Dedifferentiated amniotic fluid mesenchymal stem cell (primary cell): Measurements from ENCODE around the gene KCND2.
"Not testable (repeated sequence)": the region's sequence is repeated elsewhere in the genome, so short reads cannot be mapped to it uniquely, and the experiment has no call there.

Source experiments
- DNase-seq: peaks from one replicate; pipeline ENCODE4 v3.0.0-alpha.2; 2016; ENCODE audit errors: extremely low spot score

Gene KCND2

GRCh38 chr7:120272701-120273475 lies at the start of gene KCND2:
TSS of gene KCND2 (plus strand) at chr7:120273175.
- no peak for DNase-seq

GRCh38 chr7:120226188-120226587 lies 46.8 kb upstream of the KCND2 start:
- DNase-seq, result no peak

GRCh38 chr7:120227255-120227654 lies 45.7 kb upstream of the KCND2 start:
- DNase-seq, result no peak

- DNase-seq, result no peak
Measured at GRCh38 chr7:120229084-120229483, 43.9 kb upstream of the KCND2 start.

GRCh38 chr7:120233338-120233737 lies 39.6 kb upstream of the KCND2 start:
- DNase-seq, result no peak

GRCh38 chr7:120240350-120240749 lies 32.6 kb upstream of the KCND2 start:
- DNase-seq, result not testable (repeated sequence)

- no peak for DNase-seq
Measured at GRCh38 chr7:120241973-120242372, 31.0 kb upstream of the KCND2 start.

GRCh38 chr7:120254845-120255244 lies 18.1 kb upstream of the KCND2 start:
- no peak for DNase-seq

- DNase-seq, result no peak
Measured at GRCh38 chr7:120256344-120257070, 16.5 kb upstream of the KCND2 start.

GRCh38 chr7:120259386-120259785 lies 13.6 kb upstream of the KCND2 start:
- no peak for DNase-seq

GRCh38 chr7:120260111-120260510 lies 12.9 kb upstream of the KCND2 start:
- DNase-seq, result no peak

- DNase-seq, result peak; percentile 38
Measured at GRCh38 chr7:120272261-120272660, 714 bp upstream of the KCND2 start.

- DNase-seq, result no peak
Measured at GRCh38 chr7:120273476-120273975, 551 bp downstream of the KCND2 start.

- no peak for DNase-seq
Measured at GRCh38 chr7:120274482-120274881, 1.5 kb downstream of the KCND2 start.

- no peak for DNase-seq
Measured at GRCh38 chr7:120274899-120275298, 1.9 kb downstream of the KCND2 start.

GRCh38 chr7:120276720-120277119 lies 3.7 kb downstream of the KCND2 start:
- DNase-seq, result no peak

- no peak for DNase-seq
Measured at GRCh38 chr7:120278773-120279172, 5.8 kb downstream of the KCND2 start.

GRCh38 chr7:120280743-120281142 lies 7.8 kb downstream of the KCND2 start:
- DNase-seq, result no peak

GRCh38 chr7:120293027-120293426 lies 20.1 kb downstream of the KCND2 start:
- DNase-seq, result no peak

- DNase-seq, result no peak
Measured at GRCh38 chr7:120302190-120302589, 29.2 kb downstream of the KCND2 start.

GRCh38 chr7:120303105-120303504 lies 30.1 kb downstream of the KCND2 start:
- no peak for DNase-seq

- no peak for DNase-seq
Measured at GRCh38 chr7:120304674-120305073, 31.7 kb downstream of the KCND2 start.

- no peak for DNase-seq
Measured at GRCh38 chr7:120307991-120308545, 35.1 kb downstream of the KCND2 start.
